Renal pelvis (tissue), 4 donors: ENCODE measurements around the gene ZNF718. TPM values are rescaled to one million over a fixed set of nuclear protein-coding genes. Genes with fewer than 3 reads are reported as not detected.
"Not testable (repeated sequence)": the region's sequence is repeated elsewhere in the genome, so short reads cannot be mapped to it uniquely, and the experiment has no call there.

Experiments
- DNase-seq: peaks from one replicate; pipeline ENCODE4 v3.0.0-alpha.2; 2013
- polyA plus RNA-seq, 3 donors: library from polyadenylated mRNA; unstranded; fragments of 120-200 nt; gene quantifications; one replicate each; pipeline ENCODE4 v1.2.1, GENCODE V29; 2013; ENCODE audit not compliant: insufficient read length in 3 of 3

The ZNF718 gene
- polyA plus RNA-seq, 3 donors, result 11.1 to 21.7 (median 18.1) TPM

- no peak for DNase-seq
Measured at GRCh38 chr4:146621-147020, 22.3 kb downstream of the ZNF718 start.

- no peak for DNase-seq
Measured at GRCh38 chr4:147233-147632, 22.9 kb downstream of the ZNF718 start.

- no peak for DNase-seq
Measured at GRCh38 chr4:161496-162284, 37.4 kb downstream of the ZNF718 start.

- DNase-seq, result not testable (repeated sequence)
Measured at GRCh38 chr4:169640-170039, 45.3 kb downstream of the ZNF718 start.

GRCh38 chr4:171318-171717 lies 47.0 kb downstream of the ZNF718 start:
- not testable (repeated sequence) for DNase-seq

GRCh38 chr4:173666-174314 lies 49.5 kb downstream of the ZNF718 start:
- no peak for DNase-seq

- DNase-seq, result no peak
Measured at GRCh38 chr4:175986-176385, 51.7 kb downstream of the ZNF718 start.

GRCh38 chr4:176995-177394 lies 52.7 kb downstream of the ZNF718 start:
- DNase-seq, result no peak

- DNase-seq, result not testable (repeated sequence)
Measured at GRCh38 chr4:182225-182624, 57.9 kb downstream of the ZNF718 start.

GRCh38 chr4:188091-188490 lies 63.8 kb downstream of the ZNF718 start:
- no peak for DNase-seq

GRCh38 chr4:195159-195558 lies 70.9 kb downstream of the ZNF718 start:
- DNase-seq, result not testable (repeated sequence)

GRCh38 chr4:200936-201335 lies 76.6 kb downstream of the ZNF718 start:
- no peak for DNase-seq

GRCh38 chr4:202822-203221 lies 78.5 kb downstream of the ZNF718 start:
- DNase-seq, result not testable (repeated sequence)

GRCh38 chr4:205097-205756 lies 80.9 kb downstream of the ZNF718 start:
- DNase-seq, result no peak

GRCh38 chr4:206054-206453 lies 81.8 kb downstream of the ZNF718 start:
- no peak for DNase-seq

- not testable (repeated sequence) for DNase-seq
Measured at GRCh38 chr4:208416-209096, 84.3 kb downstream of the ZNF718 start.

- DNase-seq, result no peak
Measured at GRCh38 chr4:211033-211511, 86.8 kb downstream of the ZNF718 start.

- peak; percentile 89 for DNase-seq
Measured at GRCh38 chr4:212438-213188, 88.3 kb downstream of the ZNF718 start.

- DNase-seq, result peak; percentile 26
Measured at GRCh38 chr4:213189-213535, 88.9 kb downstream of the ZNF718 start.
